NCI-H69 (cell line): ENCODE results near the gene CAMTA2.
A peak's percentile ranks its signal among the peaks of the same experiment; 100 is the strongest.

Source experiments
- DNase-seq: peaks from one replicate; lab custom pipeline; 2025; lab: John Stamatoyannopoulos, UW

CAMTA2 gene

DNA sequence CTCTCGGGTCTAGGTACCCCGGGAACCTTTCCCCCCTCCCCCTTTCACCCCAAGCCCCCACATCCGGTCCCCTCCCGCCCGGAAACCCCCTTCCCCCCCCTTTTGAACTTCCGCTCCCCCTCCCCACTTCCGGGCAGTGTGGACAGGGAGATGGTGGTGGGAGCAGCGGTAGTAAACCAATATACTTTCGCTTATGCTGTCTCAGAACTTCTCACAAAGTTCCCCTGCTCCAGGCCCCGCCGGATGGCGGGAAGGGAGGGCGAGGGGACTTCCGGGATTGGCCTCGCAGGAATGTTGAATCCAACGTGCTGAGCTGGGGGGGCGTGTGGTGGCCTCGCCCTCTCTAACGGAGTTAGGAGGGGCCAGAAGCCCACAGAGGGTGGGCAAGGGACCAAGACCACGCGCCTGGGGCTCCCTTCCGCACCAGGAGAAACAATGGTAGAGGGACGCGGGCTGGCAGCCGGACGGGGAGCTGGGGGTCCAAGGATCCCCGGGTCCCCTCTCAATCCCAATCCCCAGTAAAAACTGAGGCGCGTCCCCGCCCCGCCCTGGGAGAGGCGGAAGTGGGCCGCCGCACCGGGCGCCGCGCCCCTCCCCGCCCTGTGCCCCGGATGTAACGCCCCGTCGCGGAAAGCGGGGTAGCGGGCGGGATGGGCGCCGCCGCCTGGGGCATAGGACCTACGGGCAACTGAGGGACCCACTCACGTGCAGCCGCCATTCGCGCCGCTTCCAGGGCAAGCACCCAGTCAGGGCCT lies 39.9 kb downstream of the CAMTA2 start:
- peak; percentile 61 for DNase-seq

DNA sequence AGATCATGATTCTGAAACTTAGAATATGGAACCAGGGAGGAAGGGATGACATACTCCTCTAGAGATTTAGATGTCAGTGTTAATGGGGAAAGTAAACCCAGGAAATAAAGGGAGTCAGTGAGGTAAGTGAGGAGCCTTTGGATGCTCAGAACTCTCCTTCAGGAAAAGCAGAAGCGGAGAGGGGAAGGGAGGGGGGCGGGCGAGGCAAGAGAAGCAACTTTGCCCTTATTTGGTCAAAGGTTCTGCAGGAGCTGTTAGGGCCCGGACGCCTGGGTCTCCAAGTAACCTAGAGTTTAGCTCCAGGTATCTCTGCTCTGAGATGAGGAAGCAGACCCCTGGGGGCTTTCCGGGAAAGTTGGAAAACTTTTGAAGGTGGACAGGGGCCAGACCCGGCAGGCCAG lies 40.5 kb downstream of the CAMTA2 start:
- DNase-seq, result no peak

- no peak for DNase-seq
Measured at GRCh38 chr17:4946312-4946976, 41.0 kb downstream of the CAMTA2 start.

- peak; percentile 27 for DNase-seq
Measured at GRCh38 chr17:4945944-4946280, 41.6 kb downstream of the CAMTA2 start.

DNA sequence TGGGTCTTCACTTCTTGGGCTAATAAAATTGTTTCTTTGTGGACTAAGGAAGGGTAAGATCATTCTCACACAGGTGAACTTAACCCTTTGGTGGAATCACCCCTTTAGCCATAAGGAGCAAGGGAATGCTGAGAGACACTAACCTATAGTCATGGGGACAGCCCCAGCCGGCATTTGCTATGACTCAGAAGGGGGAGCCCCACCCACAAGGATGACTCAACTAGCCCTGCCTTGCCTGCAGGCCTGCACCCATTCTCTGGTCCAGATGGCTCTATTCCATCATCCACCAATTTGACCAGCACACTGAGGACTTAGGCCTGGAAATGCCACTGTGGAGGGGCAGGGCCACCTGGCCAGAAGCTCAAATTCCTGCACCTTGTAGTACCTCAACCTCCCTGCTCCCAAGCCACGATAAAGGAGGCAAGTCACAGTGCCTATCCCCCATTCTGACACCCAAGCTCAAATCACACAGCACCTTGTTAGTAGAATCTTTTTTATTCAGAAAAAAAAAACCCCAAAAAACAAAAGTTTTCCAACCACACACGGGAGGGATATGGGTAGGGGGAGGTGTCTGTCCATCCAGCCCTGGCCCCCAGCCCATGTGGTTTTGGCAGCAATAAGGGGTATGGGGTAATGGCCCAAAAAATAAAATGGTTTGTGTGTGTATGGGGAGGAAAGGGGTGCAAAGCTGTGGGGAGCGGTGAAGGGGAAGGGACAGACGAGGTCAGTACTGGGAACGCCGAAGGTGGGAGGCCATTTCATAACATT lies 42.1 kb downstream of the CAMTA2 start:
- peak; percentile 47 for DNase-seq

- no peak for DNase-seq
Measured at GRCh38 chr17:4944554-4945175, 42.8 kb downstream of the CAMTA2 start.

DNA sequence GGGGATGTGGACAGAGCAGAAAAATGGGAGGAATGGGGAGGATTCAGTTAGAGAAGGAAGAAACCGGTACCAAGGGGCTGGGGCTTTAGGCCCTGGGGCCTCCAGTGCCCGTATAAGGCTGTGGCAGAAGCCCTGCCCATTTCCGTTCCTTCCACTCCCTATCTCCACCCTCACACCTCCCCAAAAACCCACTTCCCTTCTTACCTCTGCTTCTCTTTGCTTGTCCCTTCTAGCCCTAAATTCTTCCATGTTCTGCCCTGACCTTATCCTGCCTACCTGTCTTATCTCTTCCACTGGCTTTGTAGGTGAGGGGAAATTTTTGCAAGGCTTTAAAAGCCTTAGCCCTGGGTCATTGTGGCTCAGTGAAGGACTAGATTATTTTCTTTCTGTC lies 43.3 kb downstream of the CAMTA2 start:
- DNase-seq, result no peak

- DNase-seq, result no peak
Measured at GRCh38 chr17:4942760-4943508, 44.5 kb downstream of the CAMTA2 start.

- no peak for DNase-seq
Measured at GRCh38 chr17:4941319-4941610, 46.2 kb downstream of the CAMTA2 start.

DNA sequence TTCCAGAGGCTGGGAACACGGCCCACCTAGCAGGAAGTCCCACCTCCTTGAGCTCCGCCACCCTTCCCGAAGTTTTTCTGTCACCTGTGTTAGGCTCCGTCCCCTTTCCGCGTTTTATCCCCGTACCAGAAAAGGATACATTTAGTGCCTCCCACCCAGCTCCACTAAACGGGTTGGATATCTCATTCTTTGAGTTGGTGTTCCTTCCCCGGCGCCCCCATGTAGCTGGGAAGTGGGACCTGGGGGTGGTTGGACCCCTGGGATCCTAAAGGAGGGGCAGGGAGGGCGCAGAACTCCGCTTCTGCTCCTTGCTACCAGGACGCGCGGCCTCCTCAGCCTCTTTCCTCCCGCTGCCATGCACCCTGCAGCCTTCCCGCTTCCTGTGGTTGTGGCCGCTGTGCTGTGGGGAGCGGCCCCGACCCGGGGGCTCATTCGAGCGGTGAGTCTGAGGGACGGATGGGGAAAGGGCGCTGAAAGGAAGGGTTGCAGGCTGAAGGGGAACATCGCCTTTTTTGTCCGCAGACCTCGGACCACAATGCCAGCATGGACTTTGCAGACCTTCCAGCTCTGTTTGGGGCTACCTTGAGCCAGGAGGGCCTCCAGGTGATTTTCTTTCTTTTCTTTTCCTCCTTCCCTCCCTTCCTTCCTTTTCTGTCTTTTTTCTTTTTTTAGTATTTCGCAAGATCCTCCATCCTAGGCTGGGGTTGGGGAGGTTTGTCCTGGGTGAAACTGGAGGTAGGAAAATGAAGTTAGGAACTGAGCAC lies 46.7 kb downstream of the CAMTA2 start:
- no peak for DNase-seq

- DNase-seq, result peak; percentile 97
Measured at GRCh38 chr17:4939796-4940554, 47.5 kb downstream of the CAMTA2 start, which contains the start of the genes RNF167 and SLC25A11. RNF167 (plus strand) TSS chr17:4940268; CDS start chr17:4940910, 642 bp downstream. SLC25A11 (minus strand) TSS chr17:4940046; CDS start chr17:4939910, 136 bp downstream.

DNA sequence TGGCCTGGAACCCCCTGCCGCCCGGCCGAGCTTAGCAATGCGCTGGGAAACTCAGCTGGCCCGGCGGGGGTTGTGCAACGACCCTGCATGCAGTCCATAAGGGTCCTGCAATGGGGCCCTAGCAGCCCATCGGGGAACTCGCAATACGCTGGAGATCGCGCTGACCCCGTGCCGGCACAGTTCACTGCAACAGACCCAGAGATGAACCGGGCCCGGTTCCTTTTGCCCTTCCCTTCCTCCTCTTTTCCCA lies 48.0 kb downstream of the CAMTA2 start:
- no peak for DNase-seq

- peak; percentile 17 for DNase-seq
Measured at GRCh38 chr17:4938688-4939545, 48.6 kb downstream of the CAMTA2 start.

DNA sequence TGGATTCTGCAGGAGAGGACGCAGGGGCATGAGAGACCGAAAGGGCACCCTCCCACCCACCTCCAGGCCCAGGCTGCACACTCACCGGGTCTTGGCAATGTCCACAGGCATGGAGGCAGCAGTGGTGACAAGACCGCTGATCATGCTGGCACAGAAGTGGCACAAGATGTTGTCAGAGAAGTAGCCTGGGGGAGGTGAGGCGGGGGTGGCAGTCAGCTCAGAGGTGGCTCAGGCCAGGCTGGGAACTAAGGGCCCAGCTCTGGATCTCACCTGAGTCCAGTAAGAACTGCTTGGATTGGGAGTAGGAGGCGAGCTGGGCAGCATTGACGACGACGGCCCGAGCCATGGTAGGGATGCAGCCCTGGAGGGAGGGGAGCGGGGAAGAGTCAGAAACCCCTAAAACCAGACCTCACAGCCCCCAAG lies 49.4 kb downstream of the CAMTA2 start:
- DNase-seq, result no peak

DNA sequence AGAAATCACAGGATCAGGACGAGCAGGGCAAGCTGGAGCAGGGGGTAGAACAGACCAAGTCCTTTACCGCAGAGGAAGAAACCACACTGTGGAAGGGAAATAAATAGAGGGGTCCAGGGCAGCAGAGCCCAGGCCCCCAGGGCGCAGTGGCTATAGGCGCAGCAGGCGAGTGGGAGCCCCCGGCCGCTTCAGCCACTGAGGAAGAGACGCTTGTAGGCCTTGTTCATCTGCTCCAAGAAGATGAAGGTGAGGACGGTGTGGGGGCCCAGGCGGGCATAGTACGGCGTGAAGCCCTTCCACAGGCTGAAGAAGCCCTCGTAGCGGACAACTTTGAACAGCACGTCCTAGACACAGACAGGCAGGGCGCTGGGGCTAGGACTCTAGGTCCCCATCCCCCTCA lies 49.9 kb downstream of the CAMTA2 start:
- DNase-seq, result no peak

- no peak for DNase-seq
Measured at GRCh38 chr17:4936436-4936835, 51.0 kb downstream of the CAMTA2 start.

- DNase-seq, result no peak
Measured at GRCh38 chr17:4935650-4936049, 51.8 kb downstream of the CAMTA2 start.

DNA sequence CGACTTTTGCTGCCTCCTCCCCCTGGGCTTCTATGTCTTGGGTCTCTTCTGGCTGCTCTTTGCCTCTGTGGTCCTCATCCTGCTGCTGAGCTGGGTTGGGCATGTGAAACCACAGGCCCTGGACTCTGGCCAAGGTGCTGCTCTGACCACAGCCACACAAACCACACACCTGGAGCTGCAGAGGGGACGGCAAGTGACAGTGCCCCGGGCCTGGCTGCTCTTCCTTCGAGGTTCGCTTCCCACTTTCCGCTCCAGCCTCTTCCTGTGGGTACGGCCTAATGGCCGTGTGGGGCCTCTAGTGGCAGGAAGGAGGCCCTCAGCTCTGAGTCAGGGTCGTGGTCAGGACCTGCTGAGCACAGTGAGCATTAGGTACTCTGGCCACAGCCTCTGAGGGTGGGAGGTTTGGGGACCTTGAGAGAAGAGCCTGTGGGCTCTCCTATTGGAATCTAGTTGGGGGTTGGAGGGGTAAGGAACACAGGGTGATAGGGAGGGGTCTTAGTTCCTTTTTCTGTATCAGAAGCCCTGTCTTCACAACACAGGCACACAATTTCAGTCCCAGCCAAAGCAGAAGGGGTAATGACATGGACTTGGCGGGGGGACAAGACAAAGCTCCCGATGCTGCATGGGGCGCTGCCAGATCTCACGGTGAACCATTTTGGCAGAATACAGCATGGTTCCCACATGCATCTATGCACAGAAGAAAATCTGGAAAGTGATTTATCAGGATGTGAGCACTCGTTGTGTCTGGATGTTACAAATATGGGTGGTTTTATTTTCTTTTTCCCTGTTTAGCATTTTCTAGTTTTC lies 53.1 kb downstream of the CAMTA2 start:
- DNase-seq, result peak; percentile 47

DNA sequence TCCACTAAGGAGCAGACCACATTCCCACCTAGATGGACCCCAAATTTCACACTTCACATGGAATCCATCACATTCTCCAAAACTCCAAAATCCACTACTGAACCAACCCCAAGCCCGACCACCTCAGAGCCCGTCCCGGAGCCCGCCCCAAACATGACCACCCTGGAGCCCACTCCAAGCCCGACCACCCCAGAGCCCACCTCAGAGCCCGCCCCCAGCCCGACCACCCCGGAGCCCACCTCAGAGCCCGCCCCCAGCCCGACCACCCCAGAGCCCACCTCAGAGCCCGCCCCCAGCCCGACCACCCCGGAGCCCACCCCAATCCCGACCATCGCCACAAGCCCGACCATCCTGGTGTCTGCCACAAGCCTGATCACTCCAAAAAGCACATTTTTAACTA lies 53.8 kb downstream of the CAMTA2 start:
- no peak for DNase-seq
